ENCODE measurements around the gene SOX1. TPM values are rescaled to one million over a fixed set of nuclear protein-coding genes. Genes with fewer than 3 reads are reported as not detected.

SOX1 gene
- polyA plus RNA-seq, 2 of the 4 experiments (the other 2 are of a cell fraction), result not detected

DNA sequence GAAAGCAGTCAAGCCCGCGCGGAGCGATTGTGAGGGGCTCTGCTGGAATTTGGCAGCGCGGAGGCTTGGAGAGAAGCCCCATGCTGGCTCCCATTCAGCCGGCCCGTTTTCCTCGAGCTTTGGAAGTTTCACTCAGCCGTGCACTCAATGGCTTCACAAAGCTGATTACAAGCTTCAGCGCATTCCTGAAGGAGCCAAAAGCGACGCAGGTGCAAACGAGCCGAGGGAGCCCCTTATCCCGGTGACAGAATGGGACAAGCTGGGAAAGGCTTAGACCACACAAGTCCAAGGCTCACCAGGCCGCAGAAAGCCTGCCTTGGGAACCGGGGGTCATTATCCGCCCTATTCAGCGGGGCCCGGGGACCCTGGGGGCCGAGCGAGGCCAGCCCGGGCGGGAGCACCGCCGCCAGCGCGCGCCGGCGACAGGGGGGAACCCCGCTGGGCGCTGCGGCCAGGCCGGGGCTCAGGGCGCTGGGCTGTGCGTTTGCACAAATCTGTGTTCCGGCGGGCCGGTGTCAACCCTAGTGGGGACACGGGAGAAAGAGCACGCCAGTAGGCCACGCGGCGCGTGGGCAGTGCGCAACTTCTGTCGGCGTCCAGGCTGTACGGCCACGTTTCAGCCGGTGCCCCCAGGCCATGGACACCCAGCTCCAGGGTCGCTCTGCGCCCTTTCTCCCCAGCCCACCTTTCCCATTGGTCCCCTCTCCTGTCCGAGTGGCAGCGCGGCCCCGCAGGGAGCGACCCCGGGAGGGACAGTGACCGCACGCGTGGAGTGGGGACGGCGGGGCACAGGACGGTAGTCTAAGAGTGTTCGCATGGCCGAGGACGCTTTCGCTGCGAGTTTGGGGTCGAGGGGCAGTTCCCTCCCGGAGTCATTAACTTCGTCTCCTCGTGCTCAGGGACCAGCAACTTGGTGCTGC, 37.3 kb downstream of the SOX1 start:
- POLR2A ChIA-PET, result no interaction called here
- ATAC-seq (no peak), DNase-seq (ENCODE audit: low read depth in 1 of 2, low spot score in 1 of 2) (no peak), FAIRE-seq (no peak)
- Histone ChIP-seq H3K4me2 (no peak overlapping the region), H3K4me3 (no peak overlapping the region), H3K9me3 (no peaks in the 10 kb centered on the region), H3K27ac (no peak overlapping the region), H3K4me1 (no peaks in the 10 kb centered on the region)
- TF ChIP-seq NFE2L2 (conservative IDR thresholded peaks at IDR 0.05; ENCODE audit: low read length) (no peak), CEBPB (IDR thresholded peaks at IDR 0.05) (no peak), FOXS1 (CRISPR knock-in tag; IDR thresholded peaks at IDR 0.05) (no peak), ESRRA (IDR thresholded peaks at IDR 0.05; ENCODE audit: borderline replicate concordance, low read length) (no peak), HEYL (CRISPR knock-in tag; IDR thresholded peaks at IDR 0.05) (no peak), PHF8 (IDR thresholded peaks at IDR 0.05; ENCODE audit: borderline replicate concordance, low read depth) (no peak), CHD2 (IDR thresholded peaks at IDR 0.05; ENCODE audit: low read length, partially characterized antibody) (no peak), TP53 (CRISPR knock-in tag; IDR thresholded peaks at IDR 0.05) (no peak), RFX5 (IDR thresholded peaks at IDR 0.05) (no peak), MAZ (IDR thresholded peaks at IDR 0.05; ENCODE audit: borderline replicate concordance, low read depth, low read length) (no peak), GATA3 (IDR thresholded peaks at IDR 0.05; ENCODE audit: borderline replicate concordance) (no peak)
- 72% methylated on average over 33 of the region's 76 CpGs for WGBS (ENCODE audit: missing lambda C conversion rate)
- CTCF ChIA-PET, result no interaction called here

GRCh38 chr13:112104881-112105234, 37.9 kb downstream of the SOX1 start:
- ATAC-seq (no peak), DNase-seq (ENCODE audit: low read depth in 1 of 2, low spot score in 1 of 2) (no peak), FAIRE-seq (no peak)
- WGBS (ENCODE audit: missing lambda C conversion rate), result 87% methylated on average over 24 of the region's 44 CpGs
- ChIA-PET POLR2A (no interaction called here), CTCF (no interaction called here)
- H3K4me3 ChIP-seq, result no peak overlapping the region
- H3K27ac ChIP-seq, result no peak overlapping the region
- H3K9me3 ChIP-seq, result no peaks in the 10 kb centered on the region
- TF ChIP-seq RARB (CRISPR knock-in tag; IDR thresholded peaks at IDR 0.05) (no peak), HOXB13 (CRISPR knock-in tag; IDR thresholded peaks at IDR 0.05; ENCODE audit: low read depth) (no peak), KDM1A (IDR thresholded peaks at IDR 0.05; ENCODE audit: low read depth) (no peak), BHLHE40 (IDR thresholded peaks at IDR 0.05; ENCODE audit: low read depth, low read length) (no peak), EP300 (IDR thresholded peaks at IDR 0.05) (no peak), POLR2A (IDR thresholded peaks at IDR 0.05; ENCODE audit: low read length) (no peak), PHF8 (IDR thresholded peaks at IDR 0.05; ENCODE audit: borderline replicate concordance, low read depth) (no peak)
- no peaks in the 10 kb centered on the region for H3K4me1 ChIP-seq
- H3K4me2 ChIP-seq, result no peak overlapping the region

DNA sequence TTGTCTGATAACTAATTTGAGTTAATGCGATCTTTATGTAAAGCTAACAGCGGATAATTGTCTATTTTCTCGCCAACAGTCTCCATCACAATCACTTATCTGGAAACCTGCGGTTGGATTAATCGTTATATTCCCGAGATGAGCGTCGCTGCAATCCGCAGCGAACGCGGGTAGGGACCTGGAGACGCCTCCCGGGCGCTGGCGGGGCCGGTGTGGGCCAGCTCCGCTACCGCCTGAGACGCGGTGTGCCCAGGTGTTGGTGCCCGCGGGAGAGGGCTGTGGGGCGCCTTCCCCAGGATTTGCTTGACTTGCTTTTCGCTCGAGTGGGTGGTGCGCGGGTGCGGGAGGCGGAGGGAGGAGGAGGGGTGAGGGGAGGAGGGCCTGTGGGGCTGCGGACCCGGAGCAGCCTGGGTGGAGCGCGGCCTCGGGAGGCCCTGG, 38.3 kb downstream of the SOX1 start:
- H3K9me3 ChIP-seq, result no peaks in the 10 kb centered on the region
- H3K4me1 ChIP-seq, result no peaks in the 10 kb centered on the region
- H3K4me3 ChIP-seq, result no peak overlapping the region
- no peak for FAIRE-seq
- H3K27ac ChIP-seq, result no peak overlapping the region
- ATAC-seq, result no peak
- ChIA-PET CTCF (no interaction called here), POLR2A (no interaction called here)
- TF ChIP-seq CHD2 (IDR thresholded peaks at IDR 0.05; ENCODE audit: low read length, partially characterized antibody) (no peak), E2F6 (IDR thresholded peaks at IDR 0.05; ENCODE audit: borderline replicate concordance, low read depth) (no peak), POLR2AphosphoS2 (conservative IDR thresholded peaks at IDR 0.05; ENCODE audit: low read length) (no peak), ELK1 (IDR thresholded peaks at IDR 0.05; ENCODE audit: low read depth, low read length) (no peak), SMC3 (IDR thresholded peaks at IDR 0.05) (no peak), CHD4 (IDR thresholded peaks at IDR 0.05; ENCODE audit: borderline replicate concordance) (no peak), CTCF (IDR thresholded peaks at IDR 0.05) (no peak), JUN (IDR thresholded peaks at IDR 0.05) (no peak)
- no peak for DNase-seq (ENCODE audit: low read depth in 1 of 2, low spot score in 1 of 2)
- 58% methylated on average over 21 of the region's 35 CpGs for WGBS (ENCODE audit: missing lambda C conversion rate)
- H3K4me2 ChIP-seq, result no peak overlapping the region
